ENCODE measurements around the gene PQBP1.
"Not testable (repeated sequence)": the region's sequence is repeated elsewhere in the genome, so short reads cannot be mapped to it uniquely, and the experiment has no call there.

PQBP1 gene

GRCh38 chrX:48897625-48898306 is at the start of gene PQBP1, which contains the start of gene TIMM17B:
Gene PQBP1, plus strand, starts transcription at chrX:48897930. Its CDS starts 580 bp downstream, at chrX:48898510.
Gene TIMM17B, minus strand, starts transcription at chrX:48897768. Its CDS starts 19 bp downstream, at chrX:48897749.
- peak; percentile 77 to 82 for DNase-seq (ENCODE audit: low read depth in 2 of 2)

GRCh38 chrX:48848847-48849246 is 48.9 kb upstream of the PQBP1 start:
- no peak for DNase-seq (ENCODE audit: low read depth in 2 of 2)

- DNase-seq (ENCODE audit: low read depth in 2 of 2) = no peak
These were observed 44.9 kb upstream of the PQBP1 start for GRCh38 chrX:48852857-48853256.

- not testable (repeated sequence) for DNase-seq (ENCODE audit: low read depth in 2 of 2)
These were observed 44.2 kb upstream of the PQBP1 start for GRCh38 chrX:48853494-48853893.

- not testable (repeated sequence) for DNase-seq (ENCODE audit: low read depth in 2 of 2)
These were observed 43.5 kb upstream of the PQBP1 start for GRCh38 chrX:48854121-48854804.

- DNase-seq (ENCODE audit: low read depth in 2 of 2) = no peak
These were observed 42.8 kb upstream of the PQBP1 start for GRCh38 chrX:48854898-48855297.

- DNase-seq (ENCODE audit: low read depth in 2 of 2) = no peak
These were observed 33.5 kb upstream of the PQBP1 start for GRCh38 chrX:48864210-48864609.

GRCh38 chrX:48872017-48872416 is 25.7 kb upstream of the PQBP1 start:
- not testable (repeated sequence) for DNase-seq (ENCODE audit: low read depth in 2 of 2)

- DNase-seq (ENCODE audit: low read depth in 2 of 2) = not testable (repeated sequence)
These were observed 20.8 kb upstream of the PQBP1 start for GRCh38 chrX:48876944-48877343.

- no peak for DNase-seq (ENCODE audit: low read depth in 2 of 2)
These were observed 14.0 kb upstream of the PQBP1 start for GRCh38 chrX:48883729-48884128.

- not testable (repeated sequence) for DNase-seq (ENCODE audit: low read depth in 2 of 2)
These were observed 11.1 kb upstream of the PQBP1 start for GRCh38 chrX:48886586-48886985.

- DNase-seq (ENCODE audit: low read depth in 2 of 2) = no peak
These were observed 7.3 kb upstream of the PQBP1 start for GRCh38 chrX:48890296-48890925.

GRCh38 chrX:48890934-48891401 is 6.8 kb upstream of the PQBP1 start:
- no peak for DNase-seq (ENCODE audit: low read depth in 2 of 2)

GRCh38 chrX:48891402-48892288 is 6.1 kb upstream of the PQBP1 start:
- peak; percentile 49 to 62 for DNase-seq (ENCODE audit: low read depth in 2 of 2)

- DNase-seq (ENCODE audit: low read depth in 2 of 2) = no peak
These were observed 4.8 kb upstream of the PQBP1 start for GRCh38 chrX:48892896-48893295.

GRCh38 chrX:48893556-48894348 is 4.0 kb upstream of the PQBP1 start:
- no peak for DNase-seq (ENCODE audit: low read depth in 2 of 2)

GRCh38 chrX:48894891-48895290 is 2.8 kb upstream of the PQBP1 start:
- DNase-seq (ENCODE audit: low read depth in 2 of 2) = no peak

- DNase-seq (ENCODE audit: low read depth in 2 of 2) = no peak
These were observed 1.1 kb upstream of the PQBP1 start for GRCh38 chrX:48896611-48897011.

- DNase-seq (ENCODE audit: low read depth in 2 of 2) = peak in 1 of 2 donors; percentile 43
These were observed 539 bp upstream of the PQBP1 start for GRCh38 chrX:48897157-48897624.

- no peak for DNase-seq (ENCODE audit: low read depth in 2 of 2)
These were observed 1.3 kb downstream of the PQBP1 start for GRCh38 chrX:48899078-48899410.

GRCh38 chrX:48901069-48901468 is 3.3 kb downstream of the PQBP1 start:
- no peak for DNase-seq (ENCODE audit: low read depth in 2 of 2)

Data from stimulated activated CD8-positive, alpha-beta memory T cell treated with anti-CD3 and anti-CD28 coated beads, Interleukin-15, amount 100 ng/mL, for 48 hours (primary cell).